HL-60/S4 treated with phorbol 12-myristate 13-acetate at 8.2 ng/mL for 4 days and 3 days (cell line): Measurements from ENCODE around the gene PSMB3.
"Not testable (repeated sequence)": the region's sequence is repeated elsewhere in the genome, so short reads cannot be mapped to it uniquely, and the experiment has no call there.

ENCODE experiments used
- in situ Hi-C: fragments of 300-500 bp; cut with MboI; formaldehyde crosslinking; loops from 2 replicates; pipeline ENCODE4 v1.15.0; 2022; ENCODE audit warnings: low sequenced_read_pairs

The PSMB3 gene

GRCh38 chr17:38747463-38748148, 4.9 kb upstream of the PSMB3 start:
- in situ Hi-C loops = no loop called here

- in situ Hi-C loops = no loop called here
These were observed 4.2 kb upstream of the PSMB3 start, which contains the start of gene PCGF2 for GRCh38 chr17:38748149-38748891. PCGF2 (minus strand) TSS chr17:38748336; CDS start chr17:38740402, 7,934 bp downstream.

- in situ Hi-C loops = no loop called here
These were observed 3.7 kb upstream of the PSMB3 start for GRCh38 chr17:38748892-38749222.

GRCh38 chr17:38749223-38750043, 3.1 kb upstream of the PSMB3 start:
- in situ Hi-C loops = loop anchor here (10.0 kb wide), 1 partner anchor 65 kb away; no protein-coding TSS in a partner anchor

- in situ Hi-C loops = loop anchor here (10.0 kb wide), 1 partner anchor 65 kb away; no protein-coding TSS in a partner anchor
These were observed 2.6 kb upstream of the PSMB3 start for GRCh38 chr17:38750044-38750311.

DNA sequence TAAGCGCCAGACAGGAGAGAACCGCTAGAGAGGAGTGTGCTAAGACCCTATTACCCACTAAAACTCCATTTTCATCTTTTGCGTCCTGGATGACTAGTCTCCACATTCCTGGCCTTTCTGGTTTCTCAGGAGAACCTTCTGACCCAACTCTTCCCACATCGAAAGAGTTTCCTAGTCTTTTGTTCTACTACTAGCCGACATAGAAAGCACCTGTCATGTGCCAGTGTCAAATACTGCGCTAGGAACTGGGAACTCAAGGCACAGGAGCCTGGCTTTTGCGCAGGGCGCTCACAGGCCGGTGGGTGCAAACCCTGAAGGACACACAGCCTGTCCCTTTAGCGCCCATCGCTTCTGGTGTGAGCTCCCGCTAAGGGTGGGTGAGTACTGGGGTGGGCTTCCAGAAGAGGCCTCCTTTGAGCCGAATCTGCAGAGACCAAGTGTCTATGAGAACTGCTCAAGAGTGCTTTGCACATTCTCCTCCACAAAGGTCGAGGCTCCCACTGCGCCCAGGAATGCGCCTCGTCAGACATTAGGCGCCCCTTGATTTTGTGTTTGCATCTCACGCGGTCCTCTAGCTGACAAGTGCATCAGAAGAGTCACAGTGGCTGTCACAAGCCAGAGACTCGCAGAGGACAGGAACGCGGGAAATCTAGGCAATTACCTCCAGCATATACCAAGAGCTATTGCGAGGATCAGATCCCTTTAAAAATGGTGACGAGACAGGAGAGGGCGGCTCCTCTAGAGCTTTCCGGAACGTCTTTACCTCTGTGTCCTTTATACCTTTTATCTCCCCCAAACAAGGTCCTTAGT, 2.0 kb upstream of the PSMB3 start:
- in situ Hi-C loops = loop anchor here (10.0 kb wide), 1 partner anchor 64 kb away; no protein-coding TSS in a partner anchor

DNA sequence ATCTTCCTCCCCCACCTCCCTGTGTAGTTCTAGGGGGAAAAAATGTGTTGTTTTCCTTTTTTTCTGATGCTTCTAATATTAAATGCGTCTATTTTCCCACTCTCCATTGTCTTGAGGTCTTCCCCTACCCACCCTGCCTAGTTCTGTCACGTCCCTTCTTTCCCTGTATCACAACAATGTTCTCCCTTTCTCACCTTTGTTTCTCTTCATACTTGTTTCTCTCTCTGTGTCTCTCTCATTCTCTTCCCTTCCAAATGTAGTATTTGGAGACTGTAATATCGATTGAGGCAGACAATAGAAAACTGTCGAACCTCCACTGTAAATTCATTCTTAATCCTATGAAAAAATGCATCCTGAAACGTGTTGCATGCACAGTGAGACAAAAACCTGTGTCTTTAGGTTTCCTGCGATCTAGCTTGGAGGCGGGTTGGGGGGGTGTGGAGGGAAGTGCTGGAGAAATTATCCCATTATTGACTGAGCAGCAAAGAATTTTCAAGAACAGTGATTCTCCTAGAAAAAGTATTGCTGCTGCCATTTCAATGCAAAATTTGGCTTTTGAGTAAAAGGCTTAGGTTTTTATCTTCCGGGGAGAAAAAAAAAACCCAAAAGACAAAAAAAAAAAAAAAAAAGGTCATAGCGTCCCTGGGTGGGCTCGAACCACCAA, 1.3 kb upstream of the PSMB3 start:
- in situ Hi-C loops = loop anchor here (10.0 kb wide), 1 partner anchor 64 kb away; no protein-coding TSS in a partner anchor

GRCh38 chr17:38751808-38752307, 683 bp upstream of the PSMB3 start:
- in situ Hi-C loops = loop anchor here (10.0 kb wide), 1 partner anchor 63 kb away; no protein-coding TSS in a partner anchor

- in situ Hi-C loops = loop anchor here (10.0 kb wide), 1 partner anchor 62 kb away; no protein-coding TSS in a partner anchor
These were observed 548 bp downstream of the PSMB3 start for GRCh38 chr17:38753071-38753506.

GRCh38 chr17:38761612-38762011, 9.1 kb downstream of the PSMB3 start:
- in situ Hi-C loops = no loop called here

DNA sequence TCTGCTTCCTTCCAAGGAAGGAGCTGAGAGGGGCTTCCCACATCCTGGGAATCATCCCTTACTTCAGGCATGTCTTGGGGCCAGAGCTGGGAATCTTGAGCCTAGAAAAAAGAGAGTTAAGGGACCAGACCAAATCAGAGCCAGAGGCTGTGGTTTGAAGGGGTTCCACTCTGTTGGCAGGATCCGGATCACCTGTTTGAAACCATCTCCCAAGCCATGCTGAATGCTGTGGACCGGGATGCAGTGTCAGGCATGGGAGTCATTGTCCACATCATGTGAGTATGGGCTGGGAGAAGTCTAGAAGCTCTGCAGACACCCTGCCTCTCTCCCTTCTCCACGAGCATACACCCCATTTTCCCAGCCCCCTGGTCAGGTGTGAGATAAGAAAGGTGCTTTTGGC, 9.7 kb downstream of the PSMB3 start:
- in situ Hi-C loops = no loop called here

- in situ Hi-C loops = no loop called here
These were observed 13.8 kb downstream of the PSMB3 start for GRCh38 chr17:38766341-38766740.

- in situ Hi-C loops = no loop called here
These were observed 15.9 kb downstream of the PSMB3 start for GRCh38 chr17:38768417-38768816.

DNA sequence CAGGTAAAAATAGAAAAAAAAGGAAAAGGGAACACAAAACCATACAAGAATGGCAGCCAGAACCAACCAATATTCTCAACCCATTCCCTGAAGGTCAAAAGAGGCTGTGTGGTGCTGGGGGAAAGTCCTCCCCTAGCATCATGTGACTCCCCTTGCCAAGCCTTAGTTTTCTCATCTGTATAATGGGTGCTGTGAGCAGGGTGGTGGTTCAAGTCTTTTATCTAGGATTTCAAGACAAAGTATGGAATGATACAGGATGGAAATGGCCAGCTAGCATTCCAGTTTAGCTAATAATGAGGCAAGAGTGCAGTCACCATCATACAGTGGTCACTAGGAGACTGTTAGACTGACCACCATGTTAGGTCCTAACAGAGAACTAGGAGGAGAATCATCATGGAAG, 20.7 kb downstream of the PSMB3 start:
- in situ Hi-C loops = no loop called here

DNA sequence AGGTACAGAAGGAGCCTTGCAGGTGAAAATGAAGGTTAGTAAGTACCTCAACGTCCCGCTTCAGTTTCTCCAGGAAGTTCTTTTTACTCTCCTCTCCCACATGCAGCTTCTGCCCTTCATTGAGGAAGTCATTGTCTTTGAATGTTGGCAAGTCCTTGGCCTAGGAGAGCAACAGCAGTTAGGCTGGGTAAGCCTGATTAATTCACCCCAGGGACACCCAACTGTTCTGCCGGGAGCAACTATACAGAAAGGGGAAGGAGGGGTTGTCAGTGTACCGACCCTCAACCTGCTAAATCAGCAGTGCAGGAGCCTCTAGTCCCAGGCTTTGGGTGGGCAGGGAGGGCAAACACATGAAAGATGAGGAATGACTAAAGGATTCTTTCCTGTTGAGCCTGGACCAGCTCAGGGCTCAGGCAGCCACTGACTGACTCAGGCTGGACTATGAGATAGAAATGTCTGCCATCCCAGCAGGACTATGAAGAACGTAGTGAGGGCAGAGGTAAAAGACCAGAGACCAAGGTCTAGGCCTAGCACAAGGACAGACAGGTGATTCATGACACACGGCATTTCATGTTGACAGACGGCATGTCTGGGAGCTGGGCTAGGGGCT, 25.2 kb downstream of the PSMB3 start:
- in situ Hi-C loops = no loop called here

- in situ Hi-C loops = no loop called here
These were observed 27.6 kb downstream of the PSMB3 start for GRCh38 chr17:38779965-38780752.

DNA sequence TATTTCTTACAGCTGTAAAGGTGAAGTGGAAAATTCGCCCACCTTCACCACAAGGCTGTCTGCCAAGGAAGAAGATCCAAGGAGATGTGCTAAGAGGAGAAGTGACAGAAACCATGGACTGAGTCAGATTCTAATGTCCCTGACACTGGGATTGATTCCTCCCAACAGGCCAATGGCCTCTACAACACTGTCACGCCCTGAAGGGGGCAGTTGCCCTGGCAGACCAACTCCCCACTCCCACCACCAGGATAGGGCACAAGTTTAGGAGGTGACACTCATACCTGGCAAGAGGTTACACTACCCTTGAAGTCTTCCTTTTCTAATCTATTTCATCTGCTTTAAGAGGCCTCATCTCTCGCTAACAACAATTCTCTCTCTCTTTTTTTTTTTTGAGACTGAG, 30.7 kb downstream of the PSMB3 start:
- in situ Hi-C loops = no loop called here

GRCh38 chr17:38786372-38786771, 33.8 kb downstream of the PSMB3 start:
- in situ Hi-C loops = no loop called here

- in situ Hi-C loops = not testable (repeated sequence)
These were observed 35.5 kb downstream of the PSMB3 start for GRCh38 chr17:38787999-38788398.
